Breast epithelium (tissue), 3 donors: Measurements from ENCODE around the gene GJB3.

Source experiments
- CTCF ChIP-seq, 3 donors: fragments of 450-650 bp; IDR thresholded peaks; one replicate each; pipeline ENCODE4 v1.5.1; 2016 to 2017; ENCODE audit warnings: antibody characterized with exemption in 3 of 3, mild to moderate bottlenecking in 3 of 3, moderate library complexity in 3 of 3
- POLR2A ChIP-seq: fragments of 450-650 bp; IDR thresholded peaks from one replicate; pipeline ENCODE4 v1.6.1; 2016; ENCODE audit warnings: antibody characterized with exemption, mild to moderate bottlenecking, moderate library complexity

GRCh38 chr1:34794790-34795180 lies 13.8 kb downstream of the GJB3 start:
- TF ChIP-seq CTCF (IDR thresholded peaks at IDR 0.05) (no peak), POLR2A (no peak)
